Ascending aorta (tissue), 2 donors: ENCODE results near the gene GKN2. TPM values are rescaled to one million over a fixed set of nuclear protein-coding genes. Genes with fewer than 3 reads are reported as not detected.

Experiments used
- DNase-seq, 2 donors: peaks; one replicate each; pipeline ENCODE4 v3.0.0-alpha.2; 2019; ENCODE audit warnings: low spot score in 2 of 2
- H3K27ac ChIP-seq, 2 donors: fragments of 200-600 bp; sonication (generic); one replicate each; pipeline ENCODE4 v1.5.1; 2016 to 2017; ENCODE audit warnings: mild to moderate bottlenecking in 1 of 2
- H3K27me3 ChIP-seq: fragments of 200-600 bp; sonication (generic); one replicate; pipeline ENCODE4 v1.5.1; 2017
- H3K36me3 ChIP-seq, 2 donors: fragments of 200-600 bp; sonication (generic); one replicate each; pipeline ENCODE4 v1.5.1; 2016
- H3K4me1 ChIP-seq, 2 donors: fragments of 200-600 bp; sonication (generic); one replicate each; pipeline ENCODE4 v1.5.1; 2016 to 2017; ENCODE audit warnings: mild to moderate bottlenecking in 1 of 2
- H3K4me3 ChIP-seq, 2 donors: fragments of 200-600 bp; sonication (generic); one replicate each; pipeline ENCODE4 v1.5.1; 2016 to 2017; ENCODE audit warnings: mild to moderate bottlenecking in 1 of 2
- H3K9me3 ChIP-seq, 2 donors: fragments of 200-600 bp; sonication (generic); one replicate each; pipeline ENCODE4 v1.5.1; 2016
- CTCF ChIP-seq, 3 experiments: fragments of 200-600 bp in 2 of 3; fragments of 450-650 bp in 1 of 3; sonication (generic) in 2 of 3; IDR thresholded peaks; one replicate each; pipeline ENCODE4 v1.5.1; 2016 to 2019; ENCODE audit warnings: antibody characterized with exemption in 3 of 3, mild to moderate bottlenecking in 1 of 3, moderate library complexity in 1 of 3
- intact Hi-C: fragments of 100-400 bp; cut with DNase I; formaldehyde crosslinking; loops from one replicate; pipeline ENCODE4 v1.15.1; 2023
- total RNA-seq: library from RNA; depleted of rRNA; stranded (reverse); fragments of >200 nt; gene quantifications from one replicate; pipeline ENCODE4 v1.1.0, GENCODE V29; 2016

Gene GKN2
- total RNA-seq, 1 donor from 2014 or later, result 0.75 TPM

GRCh38 chr2:68978098-68978497 lies 25.4 kb upstream of the GKN2 start:
- no peaks in the 10 kb centered on the region for H3K9me3 ChIP-seq
- H3K4me3 ChIP-seq, result no peak overlapping the region
- no peak for TF ChIP-seq CTCF (IDR thresholded peaks at IDR 0.05)
- H3K27me3 ChIP-seq, result no peaks in the 10 kb centered on the region
- intact Hi-C loops, result no loop called here
- no peaks in the 10 kb centered on the region for H3K36me3 ChIP-seq
- peaks cover 0 to 3% of the 10 kb centered on the region in 2 donors for H3K4me1 ChIP-seq
- DNase-seq, result no peak
- H3K27ac ChIP-seq, result no peak overlapping the region

GRCh38 chr2:68977453-68977852 lies 24.8 kb upstream of the GKN2 start:
- TF ChIP-seq CTCF (IDR thresholded peaks at IDR 0.05), result no peak
- intact Hi-C loops, result no loop called here
- Histone ChIP-seq H3K4me3 (no peak overlapping the region), H3K27ac (no peak overlapping the region), H3K36me3 (no peaks in the 10 kb centered on the region), H3K27me3 (no peaks in the 10 kb centered on the region), H3K9me3 (no peaks in the 10 kb centered on the region), H3K4me1 (peaks cover 0 to 3% of the 10 kb centered on the region in 2 donors)
- no peak for DNase-seq

- no peak for DNase-seq
- H3K4me1 ChIP-seq, result peaks cover 0 to 6% of the 10 kb centered on the region in 2 donors
- intact Hi-C loops, result no loop called here
- no peaks in the 10 kb centered on the region for H3K9me3 ChIP-seq
- H3K36me3 ChIP-seq, result no peaks in the 10 kb centered on the region
- TF ChIP-seq CTCF (IDR thresholded peaks at IDR 0.05), result no peak
- H3K27ac ChIP-seq, result no peak overlapping the region
- H3K4me3 ChIP-seq, result no peak overlapping the region
- H3K27me3 ChIP-seq, result no peaks in the 10 kb centered on the region
Observed at GRCh38 chr2:68975844-68976243, 23.2 kb upstream of the GKN2 start.

GRCh38 chr2:68974946-68975665 lies 22.4 kb upstream of the GKN2 start:
- no peak overlapping the region for H3K4me3 ChIP-seq
- no peaks in the 10 kb centered on the region for H3K27me3 ChIP-seq
- no peaks in the 10 kb centered on the region for H3K36me3 ChIP-seq
- no peak for DNase-seq
- TF ChIP-seq CTCF (IDR thresholded peaks at IDR 0.05), result no peak
- no peaks in the 10 kb centered on the region for H3K9me3 ChIP-seq
- no peak overlapping the region for H3K27ac ChIP-seq
- H3K4me1 ChIP-seq, result peaks cover 0 to 6% of the 10 kb centered on the region in 2 donors
- intact Hi-C loops, result no loop called here

GRCh38 chr2:68974251-68974650 lies 21.6 kb upstream of the GKN2 start, which contains the start of gene GKN1:
Gene GKN1 (plus strand): TSS chr2:68974636. CDS start chr2:68974678, 42 bp downstream.
- Histone ChIP-seq H3K4me3 (no peak within 1 kb of the TSS), H3K4me1 (peaks cover 0 to 6% of the 10 kb centered on the region in 2 donors), H3K9me3 (no peaks in the 10 kb centered on the region), H3K36me3 (no peaks in the 10 kb centered on the region), H3K27ac (no peak within 1 kb of the TSS), H3K27me3 (no peaks in the 10 kb centered on the region)
- no peak for DNase-seq
- intact Hi-C loops, result no loop called here
- TF ChIP-seq CTCF (IDR thresholded peaks at IDR 0.05), result no peak
